ENCODE results near the gene MBNL3. TPM values are rescaled to one million over a fixed set of nuclear protein-coding genes. Genes with fewer than 3 reads are reported as not detected.
"Not testable (repeated sequence)": the region's sequence is repeated elsewhere in the genome, so short reads cannot be mapped to it uniquely, and the experiment has no call there.

Gene MBNL3
- total RNA-seq, 1 experiment from 2014 or later: 0.27 TPM

- in situ Hi-C loops (cut with HindIII; ENCODE audit: low sequenced_read_pairs): no loop called here
- DNase-seq (ENCODE audit: low spot score): no peak
Observed at GRCh38 chrX:132393085-132393484, 95.8 kb downstream of the MBNL3 start.

- no peak for DNase-seq (ENCODE audit: low spot score)
- in situ Hi-C loops (cut with HindIII; ENCODE audit: low sequenced_read_pairs): no loop called here
Observed at GRCh38 chrX:132390792-132391191, 98.0 kb downstream of the MBNL3 start.

DNA sequence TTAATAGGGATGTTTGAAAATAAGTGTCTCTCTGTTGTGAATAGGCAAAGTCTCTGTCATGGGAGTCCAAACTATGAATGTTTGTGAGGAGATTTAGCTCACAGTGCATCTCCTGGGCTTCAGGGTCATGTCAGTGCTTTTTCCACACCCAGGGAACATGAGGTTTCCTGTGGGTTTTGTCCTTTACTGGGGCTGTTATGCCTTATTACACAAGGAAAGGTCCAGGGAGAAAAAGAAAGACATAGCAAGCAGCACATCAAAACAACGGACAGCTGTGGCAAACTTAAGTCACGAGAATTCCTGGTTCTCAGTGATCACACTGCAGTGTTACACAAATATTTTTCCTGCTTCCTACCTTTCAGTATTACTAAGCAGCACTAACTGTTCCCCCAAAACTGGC, 99.4 kb downstream of the MBNL3 start:
- in situ Hi-C loops (cut with HindIII; ENCODE audit: low sequenced_read_pairs): no loop called here
- no peak for DNase-seq (ENCODE audit: low spot score)

DNA sequence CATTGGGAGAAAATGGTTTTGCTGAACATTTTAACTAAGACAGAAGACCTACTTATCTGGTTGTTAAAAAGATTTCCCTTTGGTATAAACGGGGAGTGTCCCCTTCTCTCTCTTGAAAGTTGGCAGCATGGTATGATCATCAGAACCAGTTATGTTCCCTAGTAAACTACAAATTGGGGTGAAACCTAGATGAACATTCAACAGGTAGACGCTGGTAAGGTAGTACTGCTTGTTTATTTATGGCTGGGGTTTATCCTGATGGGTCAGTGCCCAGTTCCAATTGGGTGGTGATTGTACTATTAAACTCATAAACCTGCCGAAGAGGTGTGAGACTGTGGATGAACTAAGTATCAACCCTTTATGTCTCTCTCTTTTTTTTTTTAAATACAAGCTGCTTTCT, 100.5 kb downstream of the MBNL3 start:
- in situ Hi-C loops (cut with HindIII; ENCODE audit: low sequenced_read_pairs): no loop called here
- no peak for DNase-seq (ENCODE audit: low spot score)

DNA sequence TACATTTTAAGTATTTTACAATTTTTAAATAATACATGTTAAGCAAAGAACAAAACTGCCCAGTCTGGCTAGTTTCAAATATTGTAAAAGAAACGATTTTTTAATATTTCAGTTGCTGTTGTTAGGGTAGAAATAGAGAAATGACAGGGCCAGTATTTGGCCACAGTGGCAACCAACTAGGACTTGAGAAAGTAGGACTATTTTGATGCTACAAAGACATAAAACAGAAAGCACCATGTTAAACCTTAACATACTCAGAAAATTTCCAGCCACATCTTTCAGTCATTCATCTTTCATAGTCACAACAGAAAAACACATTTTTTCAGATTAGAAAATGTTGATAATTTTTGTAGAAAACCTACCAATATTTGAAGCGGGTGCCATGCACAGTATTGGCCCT, 104.5 kb downstream of the MBNL3 start:
- DNase-seq (ENCODE audit: low spot score): no peak
- in situ Hi-C loops (cut with HindIII; ENCODE audit: low sequenced_read_pairs): no loop called here

DNA sequence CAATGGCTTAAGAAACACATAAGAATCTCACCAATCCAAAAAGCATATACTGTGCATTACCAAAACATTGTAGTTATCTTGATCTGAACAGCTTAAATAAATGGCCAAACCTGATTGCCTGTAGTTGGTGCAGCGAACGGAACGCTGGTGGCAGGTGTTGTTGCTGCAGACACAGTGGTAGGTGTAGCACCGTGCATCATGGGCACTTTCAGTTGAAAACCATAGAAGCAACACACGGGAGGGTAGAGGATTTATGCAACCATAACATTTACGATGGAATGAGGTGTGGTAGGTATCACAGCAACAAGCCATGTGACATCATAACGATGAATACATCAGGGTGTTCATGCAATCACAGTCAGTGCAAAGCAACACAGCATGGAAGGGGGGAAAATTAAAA, 106.8 kb downstream of the MBNL3 start:
- DNase-seq (ENCODE audit: low spot score): no peak
- in situ Hi-C loops (cut with HindIII; ENCODE audit: low sequenced_read_pairs): no loop called here

DNA sequence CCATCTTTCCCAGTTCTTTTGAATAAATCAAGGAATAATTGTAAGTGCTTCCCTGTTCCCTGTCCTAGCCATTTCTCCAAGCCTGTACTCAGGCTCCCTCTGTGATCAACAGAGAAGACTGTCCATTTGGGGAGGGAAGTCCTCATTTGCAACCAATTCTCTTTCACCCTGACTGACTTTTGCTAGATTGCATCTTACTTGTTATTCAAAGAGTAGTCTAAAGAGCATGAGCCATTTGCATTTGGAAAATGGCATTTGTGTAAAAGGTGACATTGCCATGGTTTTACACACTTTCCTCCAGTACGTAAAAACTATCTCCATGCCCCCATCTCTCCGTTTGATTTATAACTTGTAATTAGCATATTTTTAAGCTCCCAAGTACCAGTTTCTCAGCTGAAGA, 110.6 kb downstream of the MBNL3 start:
- in situ Hi-C loops (cut with HindIII; ENCODE audit: low sequenced_read_pairs): no loop called here
- DNase-seq (ENCODE audit: low spot score): no peak

DNA sequence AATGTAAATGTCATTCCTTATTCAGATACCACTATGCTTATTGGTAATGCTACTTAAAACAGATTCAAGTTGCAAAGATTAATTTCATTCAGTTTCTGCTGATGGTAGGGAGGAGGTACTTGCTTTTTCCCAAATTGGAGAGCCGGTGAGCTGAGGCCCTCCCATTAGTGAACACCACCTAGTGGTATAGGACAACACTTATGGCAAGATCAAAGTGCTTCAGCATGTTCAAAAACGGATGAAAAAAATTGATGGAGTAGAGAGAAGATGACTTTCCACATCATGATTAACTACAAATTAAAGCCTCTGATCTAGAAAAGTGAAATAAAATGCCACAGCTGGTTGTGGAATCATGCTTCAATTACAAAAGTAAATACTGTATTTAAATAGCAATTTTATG, 112.9 kb downstream of the MBNL3 start:
- DNase-seq (ENCODE audit: low spot score): no peak
- in situ Hi-C loops (cut with HindIII; ENCODE audit: low sequenced_read_pairs): no loop called here

DNA sequence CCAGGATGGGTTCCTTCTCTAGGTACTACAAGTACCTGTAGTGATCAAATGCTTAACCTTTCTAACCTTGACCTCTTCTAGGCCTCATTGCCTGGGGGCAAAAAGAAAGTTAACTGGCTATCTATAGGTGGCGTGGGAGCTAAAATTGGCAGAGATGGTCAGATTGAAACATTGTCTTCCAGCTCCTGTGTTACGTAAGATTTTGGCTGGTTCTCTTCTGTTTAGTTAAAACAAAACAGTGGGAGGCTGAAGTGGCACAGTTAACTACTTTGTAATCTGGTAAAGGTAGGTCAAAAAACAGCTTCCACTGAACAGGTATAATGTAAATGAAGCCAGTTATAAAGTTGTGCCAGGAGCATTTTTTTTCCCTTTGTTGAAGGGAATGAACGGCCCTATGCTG, 115.2 kb downstream of the MBNL3 start:
- in situ Hi-C loops (cut with HindIII; ENCODE audit: low sequenced_read_pairs): no loop called here
- DNase-seq (ENCODE audit: low spot score): peak; percentile 54

- no peak for DNase-seq (ENCODE audit: low spot score)
- in situ Hi-C loops (cut with HindIII; ENCODE audit: low sequenced_read_pairs): no loop called here
Observed at GRCh38 chrX:132369617-132370326, 119.1 kb downstream of the MBNL3 start.

GRCh38 chrX:132367984-132368383, 120.9 kb downstream of the MBNL3 start:
- in situ Hi-C loops (cut with HindIII; ENCODE audit: low sequenced_read_pairs): no loop called here
- DNase-seq (ENCODE audit: low spot score): no peak

- in situ Hi-C loops (cut with HindIII; ENCODE audit: low sequenced_read_pairs): no loop called here
- DNase-seq (ENCODE audit: low spot score): no peak
Observed at GRCh38 chrX:132367314-132367713, 121.5 kb downstream of the MBNL3 start.

- no peak for DNase-seq (ENCODE audit: low spot score)
- in situ Hi-C loops (cut with HindIII; ENCODE audit: low sequenced_read_pairs): no loop called here
Observed at GRCh38 chrX:132365490-132365889, 123.3 kb downstream of the MBNL3 start.

GRCh38 chrX:132364313-132364712, 124.5 kb downstream of the MBNL3 start:
- DNase-seq (ENCODE audit: low spot score): no peak
- in situ Hi-C loops (cut with HindIII; ENCODE audit: low sequenced_read_pairs): no loop called here

DNA sequence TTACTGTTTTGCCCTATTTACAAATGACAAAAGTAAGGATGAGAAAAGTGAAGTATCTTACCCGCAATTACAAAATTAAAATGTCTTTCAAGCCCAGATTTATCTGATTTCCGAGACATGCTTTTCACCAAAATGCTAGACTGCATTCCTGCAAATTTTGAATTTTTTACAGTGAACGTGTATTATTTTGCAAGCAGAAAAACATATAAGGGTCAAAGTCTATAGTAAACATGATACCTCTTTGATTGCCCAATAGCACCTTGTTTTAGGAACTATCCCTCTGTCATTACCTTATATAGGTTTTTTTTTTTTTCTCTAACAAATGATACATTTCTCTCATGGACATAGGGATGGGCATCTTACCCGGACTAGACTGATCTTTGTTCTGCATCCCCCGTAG, 135.4 kb downstream of the MBNL3 start:
- no peak for DNase-seq (ENCODE audit: low spot score)

GRCh38 chrX:132336172-132336571, 152.7 kb downstream of the MBNL3 start:
- DNase-seq (ENCODE audit: low spot score): no peak
- in situ Hi-C loops (cut with HindIII; ENCODE audit: low sequenced_read_pairs): no loop called here

More for the DNA sequence above, 135.4 kb downstream of the MBNL3 start:
- in situ Hi-C loops (cut with HindIII; ENCODE audit: low sequenced_read_pairs): no loop called here

DNA sequence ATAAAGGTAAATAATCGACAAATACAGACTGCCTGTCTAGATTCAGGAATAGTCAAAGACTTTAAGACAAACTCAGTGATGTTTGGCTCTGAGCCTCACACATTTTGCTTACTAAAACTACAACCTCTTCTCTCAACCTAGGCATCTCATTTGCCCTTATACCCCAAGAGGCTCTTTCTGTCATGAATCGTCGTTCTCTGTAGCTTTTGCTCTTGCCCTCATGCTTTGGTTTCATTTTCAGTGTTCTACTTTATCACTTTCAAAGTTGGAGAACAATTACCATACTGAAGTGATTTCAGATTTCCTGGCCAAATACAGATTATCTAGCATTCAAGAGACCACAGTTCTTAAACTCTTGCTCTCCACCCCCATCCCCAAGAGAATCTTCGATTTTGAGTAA, 155.5 kb downstream of the MBNL3 start:
- DNase-seq (ENCODE audit: low spot score): no peak
- in situ Hi-C loops (cut with HindIII; ENCODE audit: low sequenced_read_pairs): no loop called here

- no peak for DNase-seq (ENCODE audit: low spot score)
- in situ Hi-C loops (cut with HindIII; ENCODE audit: low sequenced_read_pairs): no loop called here
Observed at GRCh38 chrX:132331532-132331931, 157.3 kb downstream of the MBNL3 start.

- DNase-seq (ENCODE audit: low spot score): no peak
- in situ Hi-C loops (cut with HindIII; ENCODE audit: low sequenced_read_pairs): no loop called here
Observed at GRCh38 chrX:132331000-132331399, 157.8 kb downstream of the MBNL3 start.

- in situ Hi-C loops (cut with HindIII; ENCODE audit: low sequenced_read_pairs): no loop called here
- no peak for DNase-seq (ENCODE audit: low spot score)
Observed at GRCh38 chrX:132330156-132330729, 158.6 kb downstream of the MBNL3 start.

- DNase-seq (ENCODE audit: low spot score); in situ Hi-C loops (cut with HindIII; ENCODE audit: low sequenced_read_pairs): not testable (repeated sequence)
Observed at GRCh38 chrX:132326960-132327359, 161.9 kb downstream of the MBNL3 start.

Measured in G401 (cell line).